ENCODE data around the gene IZUMO1.
"Not testable (repeated sequence)": the region's sequence is repeated elsewhere in the genome, so short reads cannot be mapped to it uniquely, and the experiment has no call there.

IZUMO1 gene

GRCh38 chr19:48696353-48697010 is 50.2 kb downstream of the IZUMO1 start:
- peak overlapping the region in 1 of 2 donors; percentile 19 for H3K4me3 ChIP-seq (replicated peaks in 1 of 2; ENCODE audit: low read depth in 2 of 2, low read length in 2 of 2)
- no peak for DNase-seq (ENCODE audit: low read depth in 2 of 2)
- TF ChIP-seq, protein P1, sequence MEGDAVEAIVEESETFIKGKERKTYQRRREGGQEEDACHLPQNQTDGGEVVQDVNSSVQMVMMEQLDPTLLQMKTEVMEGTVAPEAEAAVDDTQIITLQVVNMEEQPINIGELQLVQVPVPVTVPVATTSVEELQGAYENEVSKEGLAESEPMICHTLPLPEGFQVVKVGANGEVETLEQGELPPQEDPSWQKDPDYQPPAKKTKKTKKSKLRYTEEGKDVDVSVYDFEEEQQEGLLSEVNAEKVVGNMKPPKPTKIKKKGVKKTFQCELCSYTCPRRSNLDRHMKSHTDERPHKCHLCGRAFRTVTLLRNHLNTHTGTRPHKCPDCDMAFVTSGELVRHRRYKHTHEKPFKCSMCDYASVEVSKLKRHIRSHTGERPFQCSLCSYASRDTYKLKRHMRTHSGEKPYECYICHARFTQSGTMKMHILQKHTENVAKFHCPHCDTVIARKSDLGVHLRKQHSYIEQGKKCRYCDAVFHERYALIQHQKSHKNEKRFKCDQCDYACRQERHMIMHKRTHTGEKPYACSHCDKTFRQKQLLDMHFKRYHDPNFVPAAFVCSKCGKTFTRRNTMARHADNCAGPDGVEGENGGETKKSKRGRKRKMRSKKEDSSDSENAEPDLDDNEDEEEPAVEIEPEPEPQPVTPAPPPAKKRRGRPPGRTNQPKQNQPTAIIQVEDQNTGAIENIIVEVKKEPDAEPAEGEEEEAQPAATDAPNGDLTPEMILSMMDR (IDR thresholded peaks at IDR 0.05; ENCODE audit: low read depth, low read length) = no peak

GRCh38 chr19:48695743-48696352 is 50.9 kb downstream of the IZUMO1 start, which contains the start of gene FUT2:
TSS of gene FUT2 (plus strand) at chr19:48695971. CDS start at chr19:48702957, 6,986 bp downstream.
- TF ChIP-seq, protein P1 (IDR thresholded peaks at IDR 0.05; ENCODE audit: low read depth, low read length) = no peak
- peak within 1 kb of the TSS in 1 of 2 donors; percentile 19 for H3K4me3 ChIP-seq (replicated peaks in 1 of 2; ENCODE audit: low read depth in 2 of 2, low read length in 2 of 2)
- DNase-seq (ENCODE audit: low read depth in 2 of 2) = no peak

DNA sequence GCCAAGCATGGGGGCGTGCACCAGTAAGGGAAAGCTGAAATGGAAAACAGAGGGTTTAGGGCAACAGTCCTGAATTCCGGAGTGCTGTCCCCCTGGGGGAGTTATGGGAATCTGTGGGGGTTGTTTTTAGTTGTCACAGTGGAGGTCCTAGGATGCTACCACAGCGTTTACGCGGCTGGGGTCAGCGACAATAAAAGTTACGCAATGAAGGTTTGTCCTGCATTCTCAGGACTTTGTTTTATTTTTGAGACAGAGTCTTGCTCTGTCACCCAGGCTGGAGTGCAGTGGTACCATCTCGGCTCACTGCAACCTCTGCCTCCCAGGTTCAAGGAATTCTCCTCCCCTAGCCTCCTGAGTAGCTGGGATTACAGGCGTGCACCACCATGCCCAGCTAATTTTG is 53.1 kb downstream of the IZUMO1 start:
- not testable (repeated sequence) for H3K4me3 ChIP-seq (replicated peaks in 1 of 2; ENCODE audit: low read depth in 2 of 2, low read length in 2 of 2); DNase-seq (ENCODE audit: low read depth in 2 of 2)

Measured in cardiac fibroblast (primary cell).